H1 (cell line): ENCODE measurements around the gene RBMXL2. TPM values are rescaled to one million over a fixed set of nuclear protein-coding genes. Genes with fewer than 3 reads are reported as not detected.

Experiments
- CTCF ChIA-PET: fragments of 300-600 bp; sonication (Branson Sonifier 250); formaldehyde crosslinking; loops from one replicate; lab custom pipeline; 2021; ENCODE audit not compliant: partially characterized antibody; lab: Charles Lee
- POLR2A ChIA-PET: fragments of 300-600 bp; sonication (Branson Sonifier 250); formaldehyde crosslinking; loops from one replicate; lab custom pipeline; 2021; ENCODE audit warnings: inconsistent platforms; ENCODE audit not compliant: partially characterized antibody; lab: Charles Lee
- DNase-seq, 2 experiments: peaks; one replicate each; pipeline versions ENCODE4 v3.0.0 to v3.0.0-alpha.2; 2010 to 2022; ENCODE audit warnings: low spot score in 2 of 2, low read depth in 1 of 2, mixed read lengths in 1 of 2
- FAIRE-seq: peaks from 2 replicates; lab custom pipeline; 2011; peaks lifted over from hg19 to GRCh38; lab: Jason Lieb, UNC
- H2AFZ ChIP-seq: 2 replicates; pipeline ENCODE4 v1.8.1; 2012; ENCODE audit warnings: low read length, inconsistent platforms
- H2AK5ac ChIP-seq: 2 replicates; pipeline ENCODE4 v1.6.1; 2013; ENCODE audit warnings: low read depth, low read length
- H2BK120ac ChIP-seq: replicated peaks from 2 replicates; pipeline ENCODE3; 2013; ENCODE audit warnings: low read depth, low read length, inconsistent platforms
- H2BK12ac ChIP-seq: 2 replicates; pipeline ENCODE4 v1.6.1; 2013; ENCODE audit warnings: low read depth, low read length
- H2BK15ac ChIP-seq: 2 replicates; pipeline ENCODE4 v1.6.1; 2013; ENCODE audit warnings: low read length
- H2BK20ac ChIP-seq: 2 replicates; pipeline ENCODE4 v1.6.1; 2013; ENCODE audit warnings: low read length
- H2BK5ac ChIP-seq: 2 replicates; pipeline ENCODE4 v1.6.1; 2013; ENCODE audit warnings: low read depth, low read length
- H3K14ac ChIP-seq: 2 replicates; pipeline ENCODE4 v1.6.1; 2013; ENCODE audit warnings: inconsistent platforms; ENCODE audit not compliant: insufficient read length
- H3K18ac ChIP-seq: 2 replicates; pipeline ENCODE4 v1.6.1; 2013; ENCODE audit warnings: low read length; ENCODE audit errors: extremely low read depth
- H3K23ac ChIP-seq: 2 replicates; pipeline ENCODE4 v1.6.1; 2013; ENCODE audit warnings: inconsistent platforms; ENCODE audit not compliant: insufficient read length
- H3K23me2 ChIP-seq: 2 replicates; pipeline ENCODE4 v1.6.1; 2013; ENCODE audit warnings: low read depth, low read length
- H3K27ac ChIP-seq: 2 replicates; pipeline ENCODE4 v1.6.1; 2011; ENCODE audit warnings: low read depth, low read length, inconsistent platforms
- H3K27me3 ChIP-seq, 4 experiments: replicated peaks in 1 of 4; 1 replicate in 1 of 4; 2 replicates in 3 of 4; pipeline versions ENCODE4 v1.6.1 to v1.8.1; 2011 to 2013; ENCODE audit warnings: low read length in 3 of 4, mild to moderate bottlenecking in 3 of 4, inconsistent platforms in 2 of 4, mixed read lengths in 2 of 4, moderate library complexity in 1 of 4; ENCODE audit not compliant: control insufficient read depth in 3 of 4, insufficient read depth in 3 of 4; ENCODE audit errors: extremely low read depth in 1 of 4
- H3K36me3 ChIP-seq, 4 experiments: 2 replicates each; pipeline versions ENCODE4 v1.6.1 to v1.8.1; 2011 to 2013; ENCODE audit warnings: mild to moderate bottlenecking in 4 of 4, low read length in 3 of 4, moderate library complexity in 2 of 4, control low read depth in 1 of 4, inconsistent platforms in 1 of 4; ENCODE audit not compliant: insufficient read depth in 4 of 4, control insufficient read depth in 2 of 4
- H3K4ac ChIP-seq: replicated peaks from 2 replicates; pipeline ENCODE3; 2013; ENCODE audit warnings: low read length, low read depth, mixed read lengths, inconsistent platforms; ENCODE audit not compliant: insufficient read length
- H3K4me1 ChIP-seq, 4 experiments: replicated peaks in 1 of 4; 1 replicate in 1 of 4; 2 replicates in 3 of 4; pipeline versions ENCODE4 v1.6.1 to v1.8.1; 2011 to 2013; ENCODE audit warnings: low read length in 3 of 4, inconsistent platforms in 2 of 4, mixed read lengths in 1 of 4; ENCODE audit not compliant: insufficient read depth in 4 of 4, control insufficient read depth in 3 of 4
- H3K4me2 ChIP-seq, 2 experiments: 2 replicates each; pipeline versions ENCODE4 v1.6.1 to v1.8.1; 2011 to 2013; ENCODE audit warnings: low read depth in 2 of 2, low read length in 2 of 2, control low read depth in 1 of 2, inconsistent platforms in 1 of 2, mild to moderate bottlenecking in 1 of 2; ENCODE audit not compliant: insufficient read depth in 1 of 2
- H3K4me3 ChIP-seq, 4 experiments: fragments of 200-600, 300-600 bp in 1 of 4; sonication (generic), shearing (Covaris generic), sonication (Bioruptor Twin) in 1 of 4; 2 replicates each; pipeline versions ENCODE4 v1.5.1 to v1.8.1; 2011 to 2016; ENCODE audit warnings: low read length in 4 of 4, low read depth in 3 of 4, control low read depth in 2 of 4, inconsistent platforms in 2 of 4, mild to moderate bottlenecking in 2 of 4, mixed read lengths in 1 of 4, moderate library complexity in 1 of 4; ENCODE audit not compliant: insufficient read depth in 2 of 4; ENCODE audit errors: extremely low read depth in 1 of 4
- H3K56ac ChIP-seq: replicated peaks from 2 replicates; pipeline ENCODE3; 2013; ENCODE audit warnings: low read depth, mild to moderate bottlenecking, mixed read lengths, low read length, inconsistent platforms; ENCODE audit not compliant: insufficient read length
- H3K79me1 ChIP-seq: 2 replicates; pipeline ENCODE4 v1.6.1; 2013; ENCODE audit warnings: low read depth, low read length, control low read depth
- H3K79me2 ChIP-seq, 2 experiments: 2 replicates each; pipeline versions ENCODE4 v1.6.1 to v1.8.1; 2012 to 2013; ENCODE audit warnings: low read length in 2 of 2, mild to moderate bottlenecking in 2 of 2, inconsistent platforms in 1 of 2; ENCODE audit not compliant: insufficient read depth in 2 of 2, control insufficient read depth in 1 of 2
- H3K9ac ChIP-seq, 4 experiments: replicated peaks in 1 of 4; 1 replicate in 1 of 4; 2 replicates in 3 of 4; pipeline versions ENCODE4 v1.6.1 to v1.8.1; 2011 to 2013; ENCODE audit warnings: low read depth in 3 of 4, low read length in 3 of 4, control low read depth in 2 of 4, mild to moderate bottlenecking in 2 of 4, moderate library complexity in 2 of 4, inconsistent platforms in 1 of 4; ENCODE audit errors: extremely low read depth in 1 of 4
- H3K9me3 ChIP-seq, 2 experiments: 2 replicates each; pipeline versions ENCODE4 v1.6.1 to v1.8.1; 2012 to 2013; ENCODE audit warnings: mild to moderate bottlenecking in 2 of 2, moderate library complexity in 2 of 2, control low read depth in 1 of 2, inconsistent platforms in 1 of 2, low read depth in 1 of 2, low read length in 1 of 2, mixed read lengths in 1 of 2; ENCODE audit not compliant: insufficient read depth in 2 of 2
- H4K20me1 ChIP-seq, 2 experiments: replicated peaks in 1 of 2; 2 replicates each; pipeline versions ENCODE3 to v1.8.1; 2011 to 2013; ENCODE audit warnings: inconsistent platforms in 2 of 2, low read length in 2 of 2, mild to moderate bottlenecking in 1 of 2; ENCODE audit not compliant: insufficient read depth in 2 of 2, control insufficient read depth in 1 of 2
- H4K5ac ChIP-seq: 2 replicates; pipeline ENCODE4 v1.6.1; 2013; ENCODE audit warnings: low read length, low read depth, mixed read lengths, inconsistent platforms; ENCODE audit not compliant: insufficient read length
- H4K8ac ChIP-seq: 2 replicates; pipeline ENCODE4 v1.8.0; 2013; ENCODE audit warnings: mild to moderate bottlenecking, moderate library complexity, low read length, inconsistent platforms; ENCODE audit not compliant: insufficient read depth; ENCODE audit errors: extremely low read depth
- H4K91ac ChIP-seq: replicated peaks from 2 replicates; pipeline ENCODE3; 2013; ENCODE audit warnings: low read length, mixed read lengths, inconsistent platforms; ENCODE audit not compliant: insufficient read length
- ASH2L ChIP-seq: fragments of 200-600, 300-600 bp; sonication (generic); IDR thresholded peaks from one replicate; pipeline ENCODE4 v1.7.1; 2017; ENCODE audit warnings: low read length
- CHD1 ChIP-seq: IDR thresholded peaks from 2 replicates; pipeline ENCODE4 v1.6.1; 2012; ENCODE audit warnings: low read depth, low read length, improper control_type of control experiment
- SIX5 ChIP-seq: IDR thresholded peaks from 2 replicates; pipeline ENCODE4 v1.6.1; 2011; ENCODE audit warnings: mild to moderate bottlenecking, low read depth, low read length
- SRF ChIP-seq: IDR thresholded peaks from 2 replicates; pipeline ENCODE4 v1.6.1; 2011; ENCODE audit warnings: mild to moderate bottlenecking, low read depth, low read length, moderate library complexity
- TEAD4 ChIP-seq: IDR thresholded peaks from 2 replicates; pipeline ENCODE4 v1.6.1; 2012; ENCODE audit warnings: low read depth, low read length, inconsistent platforms, mixed read lengths
- WGBS, 2 experiments: shearing (Covaris generic) in 1 of 2; methylation state at CpG; one replicate each; pipeline versions ENCODE4 v1.1.6 to v1.1.7; 2013 to 2015; ENCODE audit warnings: low lambda C conversion rate in 2 of 2, mixed read lengths in 2 of 2, inconsistent platforms in 1 of 2, low coverage in 1 of 2, missing lambda C conversion rate in 1 of 2; ENCODE audit not compliant: insufficient replicate concordance in 2 of 2, insufficient coverage in 1 of 2, insufficient read length in 1 of 2; ENCODE audit errors: extremely low coverage in 1 of 2, missing lambda C conversion rate in 1 of 2; 5-methylcytosine and 5-hydroxymethylcytosine counted together
- polyA plus RNA-seq, 7 experiments: library from polyadenylated mRNA; depleted of rRNA in 3 of 7; stranded (reverse) in 5 of 7; unstranded in 2 of 7; fragments of >200 nt in 5 of 7; fragments of 200-250 nt in 2 of 7; gene quantifications; 1 replicate in 5 of 7; 2 replicates in 1 of 7; 4 replicates in 1 of 7; pipeline versions ENCODE4 v1.2.1 to v1.2.3, GENCODE V29; 2011 to 2013; ENCODE audit warnings: missing spikeins in 2 of 7, mixed read lengths in 2 of 7
- total RNA-seq: library from RNA; stranded (reverse); fragmentation: NEBNext Ultra II Directional; extraction: Animal tissue kit (Norgen Biotek cat#: 25700); gene quantifications from 2 replicates; pipeline ENCODE4 v1.2.1, GENCODE V29; 2021

RBMXL2 gene
- total and polyA plus RNA-seq, 2 of the 8 experiments (the other 6 are each of a cell fraction or from before 2014, with no cell fraction given), result not detected

GRCh38 chr11:7072401-7073028 lies 16.3 kb upstream of the RBMXL2 start:
- Histone ChIP-seq H4K20me1 (no peaks in the 10 kb centered on the region), H3K56ac (no peak overlapping the region), H3K4me2 (no peak overlapping the region), H2BK15ac (no peak overlapping the region), H2AFZ (no peak overlapping the region), H3K27me3 (no peaks in the 10 kb centered on the region), H2BK20ac (no peak overlapping the region), H3K4me1 (no peaks in the 10 kb centered on the region), H3K14ac (no peak overlapping the region), H3K9ac (no peak overlapping the region), H2BK5ac (no peak overlapping the region), H3K4me3 (no peak overlapping the region), H3K18ac (no peak overlapping the region), H3K4ac (no peak overlapping the region), H3K23me2 (no peaks in the 10 kb centered on the region), H3K23ac (no peak overlapping the region), H3K36me3 (no peaks in the 10 kb centered on the region), H2BK120ac (no peak overlapping the region), H3K27ac (no peak overlapping the region), H2BK12ac (no peak overlapping the region), H4K8ac (no peak overlapping the region), H3K79me2 (no peaks in the 10 kb centered on the region), H3K9me3 (no peaks in the 10 kb centered on the region), H4K91ac (no peak overlapping the region), H2AK5ac (no peak overlapping the region), H3K79me1 (no peaks in the 10 kb centered on the region), H4K5ac (no peak overlapping the region)
- DNase-seq, result no peak
- no peak for FAIRE-seq
- CTCF ChIA-PET, result interaction anchor here (0.6 kb wide), 1 partner anchor 1297 kb away, joined by 3 read pairs; no protein-coding TSS in a partner anchor
- POLR2A ChIA-PET, result no interaction called here
- TF ChIP-seq TEAD4, result no peak
- TF ChIP-seq ASH2L, result no peak
- no peak for TF ChIP-seq SRF
- TF ChIP-seq SIX5, result no peak
- TF ChIP-seq CHD1, result no peak
- 94% methylated on average over 4 of the region's 4 CpGs; no CpG with 5 or more reads in 1 of the 2 experiments for WGBS, 2 experiments
